Activated naive CD8-positive, alpha-beta T cell treated with anti-CD3 and anti-CD28 coated beads, Interleukin-2, amount 50 U/mL, for 24 hours (primary cell): ENCODE measurements around the gene TBCC.
"Not testable (repeated sequence)": the region's sequence is repeated elsewhere in the genome, so short reads cannot be mapped to it uniquely, and the experiment has no call there.

Source experiments
- ATAC-seq: fragments of 150-1000 bp; cut with Tn5 transposase; one replicate; pipeline ENCODE4 v1.10.0; 2021
- DNase-seq: peaks from one replicate; pipeline ENCODE4 v3.0.0; 2021
- H3K27ac Mint-ChIP-seq: one replicate; pipeline ENCODE4 v1.8.0; 2021; ENCODE audit warnings: mild to moderate bottlenecking, mixed read lengths
- H3K27me3 Mint-ChIP-seq: one replicate; pipeline ENCODE4 v1.8.0; 2021; ENCODE audit warnings: mixed read lengths
- H3K36me3 Mint-ChIP-seq: one replicate; pipeline ENCODE4 v1.8.0; 2021; ENCODE audit warnings: low read depth, mixed read lengths
- H3K4me1 Mint-ChIP-seq: one replicate; pipeline ENCODE4 v1.8.0; 2021; ENCODE audit warnings: mixed read lengths
- H3K4me3 Mint-ChIP-seq: one replicate; pipeline ENCODE4 v1.8.0; 2021; ENCODE audit warnings: mild to moderate bottlenecking, moderate library complexity, mixed read lengths
- H3K9me3 Mint-ChIP-seq: one replicate; pipeline ENCODE4 v1.8.0; 2021; ENCODE audit warnings: mixed read lengths

The TBCC gene

GRCh38 chr6:42781546-42781795, 35.6 kb upstream of the TBCC start:
- Mint-ChIP-seq H3K4me3 (peak overlapping the region; percentile 94), H3K36me3 (peaks cover 16% of the 10 kb centered on the region), H3K9me3 (no peaks in the 10 kb centered on the region), H3K27me3 (no peaks in the 10 kb centered on the region), H3K27ac (peak overlapping the region; percentile 100), H3K4me1 (peaks cover 33% of the 10 kb centered on the region)
- ATAC-seq (no peak), DNase-seq (no peak)

- H3K27ac Mint-ChIP-seq: no peak overlapping the region
- H3K27me3 Mint-ChIP-seq: no peaks in the 10 kb centered on the region
- DNase-seq (no peak), ATAC-seq (no peak)
- peaks cover 48% of the 10 kb centered on the region for H3K4me1 Mint-ChIP-seq
- no peaks in the 10 kb centered on the region for H3K9me3 Mint-ChIP-seq
- peaks cover 8% of the 10 kb centered on the region for H3K36me3 Mint-ChIP-seq
- no peak overlapping the region for H3K4me3 Mint-ChIP-seq
Measured at GRCh38 chr6:42779521-42779920, 33.6 kb upstream of the TBCC start.

- no peak overlapping the region for H3K4me3 Mint-ChIP-seq
- DNase-seq: no peak
- no peaks in the 10 kb centered on the region for H3K9me3 Mint-ChIP-seq
- no peak for ATAC-seq
- no peaks in the 10 kb centered on the region for H3K27me3 Mint-ChIP-seq
- H3K27ac Mint-ChIP-seq: no peak overlapping the region
- H3K4me1 Mint-ChIP-seq: peaks cover 58% of the 10 kb centered on the region
- H3K36me3 Mint-ChIP-seq: no peaks in the 10 kb centered on the region
Measured at GRCh38 chr6:42778122-42778521, 32.2 kb upstream of the TBCC start.

- Mint-ChIP-seq H3K36me3 (no peaks in the 10 kb centered on the region), H3K4me3 (peak overlapping the region; percentile 28), H3K27ac (peak overlapping the region; percentile 46), H3K9me3 (no peaks in the 10 kb centered on the region), H3K4me1 (peaks cover 64% of the 10 kb centered on the region), H3K27me3 (no peaks in the 10 kb centered on the region)
- ATAC-seq: no peak
- DNase-seq: no peak
Measured at GRCh38 chr6:42777126-42777822, 31.4 kb upstream of the TBCC start.

GRCh38 chr6:42774821-42775487, 29.1 kb upstream of the TBCC start:
- peak; percentile 73 for ATAC-seq
- H3K9me3 Mint-ChIP-seq: not testable (repeated sequence)
- peak overlapping the region; percentile 72 for H3K4me3 Mint-ChIP-seq

GRCh38 chr6:42774201-42774600, 28.3 kb upstream of the TBCC start:
- H3K27me3 Mint-ChIP-seq: no peaks in the 10 kb centered on the region
- peak overlapping the region; percentile 90 for H3K27ac Mint-ChIP-seq
- H3K36me3 Mint-ChIP-seq: no peaks in the 10 kb centered on the region
- peaks cover 73% of the 10 kb centered on the region for H3K4me1 Mint-ChIP-seq
- peak; percentile 36 for DNase-seq
- ATAC-seq: peak; percentile 41
- H3K4me3 Mint-ChIP-seq: peak overlapping the region; percentile 72
- no peaks in the 10 kb centered on the region for H3K9me3 Mint-ChIP-seq

More at GRCh38 chr6:42774821-42775487, 29.1 kb upstream of the TBCC start:
- H3K4me1 Mint-ChIP-seq: peaks cover 76% of the 10 kb centered on the region
- peak; percentile 57 for DNase-seq
- not testable (repeated sequence) for H3K27me3 Mint-ChIP-seq, H3K36me3 Mint-ChIP-seq
- H3K27ac Mint-ChIP-seq: peak overlapping the region; percentile 90

- Mint-ChIP-seq H3K27ac (peak overlapping the region; percentile 98), H3K4me3 (peak overlapping the region; percentile 75), H3K9me3 (no peaks in the 10 kb centered on the region), H3K4me1 (peaks cover 56% of the 10 kb centered on the region), H3K36me3 (peaks cover 4% of the 10 kb centered on the region), H3K27me3 (no peaks in the 10 kb centered on the region)
- DNase-seq (no peak), ATAC-seq (no peak)
Measured at GRCh38 chr6:42771741-42772100, 25.8 kb upstream of the TBCC start.

- Mint-ChIP-seq H3K36me3 (peaks cover 7% of the 10 kb centered on the region), H3K9me3 (no peaks in the 10 kb centered on the region), H3K4me3 (no peak overlapping the region), H3K27me3 (no peaks in the 10 kb centered on the region), H3K27ac (no peak overlapping the region), H3K4me1 (peaks cover 41% of the 10 kb centered on the region)
- DNase-seq (no peak), ATAC-seq (no peak)
Measured at GRCh38 chr6:42769836-42770235, 23.9 kb upstream of the TBCC start.

GRCh38 chr6:42769051-42769450, 23.1 kb upstream of the TBCC start:
- H3K36me3 Mint-ChIP-seq: peaks cover 7% of the 10 kb centered on the region
- DNase-seq (no peak), ATAC-seq (no peak)
- H3K27ac Mint-ChIP-seq: no peak overlapping the region
- H3K4me1 Mint-ChIP-seq: peaks cover 34% of the 10 kb centered on the region
- H3K4me3 Mint-ChIP-seq: no peak overlapping the region
- no peaks in the 10 kb centered on the region for H3K9me3 Mint-ChIP-seq
- H3K27me3 Mint-ChIP-seq: no peaks in the 10 kb centered on the region

GRCh38 chr6:42766163-42766670, 20.3 kb upstream of the TBCC start:
- no peak overlapping the region for H3K4me3 Mint-ChIP-seq
- H3K27ac Mint-ChIP-seq: no peak overlapping the region
- H3K9me3 Mint-ChIP-seq: no peaks in the 10 kb centered on the region
- DNase-seq (no peak), ATAC-seq (no peak)
- peaks cover 12% of the 10 kb centered on the region for H3K4me1 Mint-ChIP-seq
- no peaks in the 10 kb centered on the region for H3K27me3 Mint-ChIP-seq
- H3K36me3 Mint-ChIP-seq: peaks cover 7% of the 10 kb centered on the region

- ATAC-seq (no peak), DNase-seq (no peak)
- Mint-ChIP-seq H3K9me3 (no peaks in the 10 kb centered on the region), H3K4me3 (no peak overlapping the region), H3K4me1 (peaks cover 3% of the 10 kb centered on the region), H3K27me3 (no peaks in the 10 kb centered on the region), H3K36me3 (peaks cover 7% of the 10 kb centered on the region), H3K27ac (no peak overlapping the region)
Measured at GRCh38 chr6:42764911-42765648, 19.2 kb upstream of the TBCC start.

GRCh38 chr6:42762950-42763349, 17.0 kb upstream of the TBCC start:
- Mint-ChIP-seq H3K27ac (no peak overlapping the region), H3K27me3 (no peaks in the 10 kb centered on the region), H3K4me3 (no peak overlapping the region), H3K4me1 (no peaks in the 10 kb centered on the region), H3K36me3 (peaks cover 11% of the 10 kb centered on the region), H3K9me3 (no peaks in the 10 kb centered on the region)
- DNase-seq (no peak), ATAC-seq (no peak)

- no peak for ATAC-seq
- peaks cover 7% of the 10 kb centered on the region for H3K36me3 Mint-ChIP-seq
- no peaks in the 10 kb centered on the region for H3K4me1 Mint-ChIP-seq
Measured at GRCh38 chr6:42762426-42762859, 16.5 kb upstream of the TBCC start.

GRCh38 chr6:42761287-42762067, 15.6 kb upstream of the TBCC start:
- peaks cover 7% of the 10 kb centered on the region for H3K36me3 Mint-ChIP-seq
- H3K4me1 Mint-ChIP-seq: no peaks in the 10 kb centered on the region

More at GRCh38 chr6:42762426-42762859, 16.5 kb upstream of the TBCC start:
- DNase-seq: no peak
- Mint-ChIP-seq H3K4me3 (no peak overlapping the region), H3K27ac (no peak overlapping the region), H3K27me3 (no peaks in the 10 kb centered on the region), H3K9me3 (no peaks in the 10 kb centered on the region)

More at GRCh38 chr6:42761287-42762067, 15.6 kb upstream of the TBCC start:
- ATAC-seq (no peak), DNase-seq (no peak)
- Mint-ChIP-seq H3K27ac (no peak overlapping the region), H3K4me3 (no peak overlapping the region), H3K9me3 (no peaks in the 10 kb centered on the region), H3K27me3 (no peaks in the 10 kb centered on the region)
